ENCODE measurements around the gene CELF1.
A peak's percentile ranks its signal among the peaks of the same experiment; 100 is the strongest.

The CELF1 gene

DNA sequence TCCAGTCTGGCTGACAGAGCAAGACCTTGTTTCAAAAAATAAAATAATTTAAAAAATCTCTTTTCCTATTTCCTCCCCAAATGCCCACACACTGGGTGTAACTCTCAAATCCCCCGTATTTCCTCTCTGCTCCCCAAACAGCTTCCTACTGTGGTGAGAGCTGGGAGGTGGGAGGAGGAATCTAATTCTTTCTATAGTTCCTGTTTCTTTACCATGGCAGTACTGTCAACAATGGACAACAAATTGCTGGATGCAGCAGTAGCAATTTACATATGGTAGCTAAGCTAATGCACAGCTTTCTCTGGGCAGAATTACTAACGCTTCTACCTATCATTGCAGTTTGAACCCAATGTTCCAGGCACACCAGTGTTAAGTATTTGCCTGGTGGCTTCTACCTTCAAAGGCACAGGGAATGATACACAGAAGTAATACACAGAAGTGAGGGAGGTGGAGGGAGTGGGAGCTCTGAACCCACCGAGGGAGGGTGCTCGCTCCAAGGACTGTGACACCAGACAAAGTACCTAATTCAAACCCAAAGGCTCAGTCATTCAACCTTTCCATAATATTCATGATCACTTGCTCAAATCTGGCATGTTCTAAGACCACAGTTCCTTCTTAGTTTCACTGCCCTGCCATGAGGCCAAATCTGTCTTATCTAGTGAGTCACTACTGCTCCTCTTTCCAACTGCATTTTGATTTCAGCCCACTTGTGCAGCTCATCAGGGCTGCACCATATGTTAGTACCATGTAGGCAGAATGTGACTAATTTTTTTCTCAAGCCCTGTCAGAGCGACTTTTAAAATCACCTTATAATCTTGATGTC, 37.9 kb downstream of the CELF1 start:
- DNase-seq = no peak
- H3K36me3 ChIP-seq (ENCODE audit: control insufficient read depth, insufficient read depth, low read length) = no peaks in the 10 kb centered on the region
- H3K9me3 ChIP-seq (ENCODE audit: control insufficient read depth, low read length) = no peaks in the 10 kb centered on the region
- H3K27ac ChIP-seq (ENCODE audit: insufficient read depth, low read length, poor library complexity, severe bottlenecking) = no peak overlapping the region
- no peak overlapping the region for H3K4me3 ChIP-seq (ENCODE audit: insufficient read depth, low read depth, low read length, poor library complexity, severe bottlenecking)
- H3K27me3 ChIP-seq (replicated peaks; ENCODE audit: control insufficient read depth, insufficient read depth, low read length, poor library complexity, severe bottlenecking) = no peaks in the 10 kb centered on the region
- peaks cover 45% of the 10 kb centered on the region for H3K4me1 ChIP-seq (ENCODE audit: control insufficient read depth, insufficient read depth, low read length, poor library complexity, severe bottlenecking)

DNA sequence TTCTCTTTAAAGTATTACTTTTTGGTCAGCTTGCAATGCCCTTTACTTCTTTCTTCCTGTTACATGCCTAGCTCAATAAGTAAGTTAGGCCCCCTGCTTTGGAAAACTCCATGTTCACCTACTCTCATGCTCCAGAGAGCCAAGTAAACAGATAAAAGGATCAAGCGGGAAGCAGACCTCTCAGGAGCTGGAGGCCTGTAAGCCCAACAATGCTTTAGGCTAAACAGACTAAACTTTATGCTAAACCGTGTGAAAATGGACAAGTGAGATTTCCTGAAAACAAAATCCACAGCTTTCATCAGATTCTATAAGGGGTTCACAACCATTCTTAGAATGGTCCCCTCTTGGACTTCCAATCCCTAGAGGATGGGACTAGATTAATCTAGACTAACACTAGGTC, 40.2 kb downstream of the CELF1 start:
- Histone ChIP-seq H3K36me3 (ENCODE audit: control insufficient read depth, insufficient read depth, low read length) (no peaks in the 10 kb centered on the region), H3K4me3 (ENCODE audit: insufficient read depth, low read depth, low read length, poor library complexity, severe bottlenecking) (no peak overlapping the region), H3K9me3 (ENCODE audit: control insufficient read depth, low read length) (no peaks in the 10 kb centered on the region), H3K27ac (ENCODE audit: insufficient read depth, low read length, poor library complexity, severe bottlenecking) (no peak overlapping the region), H3K4me1 (ENCODE audit: control insufficient read depth, insufficient read depth, low read length, poor library complexity, severe bottlenecking) (peaks cover 49% of the 10 kb centered on the region), H3K27me3 (replicated peaks; ENCODE audit: control insufficient read depth, insufficient read depth, low read length, poor library complexity, severe bottlenecking) (no peaks in the 10 kb centered on the region)
- DNase-seq = no peak

DNA sequence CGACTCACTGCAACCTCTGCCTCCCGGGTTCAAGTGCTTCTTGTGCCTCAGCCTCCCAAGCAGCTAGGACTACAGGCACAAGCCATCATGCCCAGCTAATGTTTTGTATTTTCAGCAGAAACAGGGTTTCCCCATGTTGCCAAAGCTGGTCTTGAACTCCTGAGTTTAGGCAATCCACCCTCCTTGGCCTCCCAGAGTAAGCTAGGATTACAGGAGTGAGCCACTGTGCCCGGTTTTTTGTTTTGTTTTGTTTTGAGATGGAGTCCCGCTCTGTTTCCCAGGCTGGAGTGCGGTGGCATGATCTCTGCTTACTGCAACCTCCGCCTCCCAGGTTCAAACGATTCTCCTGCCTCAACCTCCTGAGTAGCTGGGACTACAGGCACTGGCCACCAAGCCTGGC, 41.0 kb downstream of the CELF1 start:
- Histone ChIP-seq H3K36me3 (ENCODE audit: control insufficient read depth, insufficient read depth, low read length) (no peaks in the 10 kb centered on the region), H3K27me3 (replicated peaks; ENCODE audit: control insufficient read depth, insufficient read depth, low read length, poor library complexity, severe bottlenecking) (no peaks in the 10 kb centered on the region), H3K27ac (ENCODE audit: insufficient read depth, low read length, poor library complexity, severe bottlenecking) (no peak overlapping the region), H3K4me3 (ENCODE audit: insufficient read depth, low read depth, low read length, poor library complexity, severe bottlenecking) (no peak overlapping the region), H3K4me1 (ENCODE audit: control insufficient read depth, insufficient read depth, low read length, poor library complexity, severe bottlenecking) (peaks cover 54% of the 10 kb centered on the region), H3K9me3 (ENCODE audit: control insufficient read depth, low read length) (no peaks in the 10 kb centered on the region)
- no peak for DNase-seq

DNA sequence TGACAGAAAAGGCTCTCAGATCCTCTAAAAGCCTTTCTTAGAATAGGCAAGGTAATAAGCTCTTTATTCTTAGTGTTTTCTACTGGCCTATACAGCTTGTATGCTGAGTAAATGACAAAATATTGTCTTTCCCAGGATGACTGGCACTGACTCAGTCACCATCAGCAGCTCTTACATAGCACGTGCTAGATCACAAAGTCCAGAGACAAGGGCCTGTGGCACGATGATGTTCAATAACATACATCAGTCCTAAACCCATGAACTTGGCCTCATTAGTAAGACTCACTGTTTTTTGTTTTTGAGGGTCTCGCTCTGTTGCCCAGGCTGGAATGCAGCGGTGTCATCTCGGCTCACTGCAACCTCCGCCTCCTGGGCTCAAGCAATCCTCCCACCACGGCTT, 42.7 kb downstream of the CELF1 start:
- H3K4me1 ChIP-seq (ENCODE audit: control insufficient read depth, insufficient read depth, low read length, poor library complexity, severe bottlenecking) = peaks cover 38% of the 10 kb centered on the region
- no peaks in the 10 kb centered on the region for H3K36me3 ChIP-seq (ENCODE audit: control insufficient read depth, insufficient read depth, low read length)
- H3K27me3 ChIP-seq (replicated peaks; ENCODE audit: control insufficient read depth, insufficient read depth, low read length, poor library complexity, severe bottlenecking) = no peaks in the 10 kb centered on the region
- no peak overlapping the region for H3K27ac ChIP-seq (ENCODE audit: insufficient read depth, low read length, poor library complexity, severe bottlenecking)
- H3K4me3 ChIP-seq (ENCODE audit: insufficient read depth, low read depth, low read length, poor library complexity, severe bottlenecking) = no peak overlapping the region
- no peak for DNase-seq
- H3K9me3 ChIP-seq (ENCODE audit: control insufficient read depth, low read length) = no peaks in the 10 kb centered on the region

DNA sequence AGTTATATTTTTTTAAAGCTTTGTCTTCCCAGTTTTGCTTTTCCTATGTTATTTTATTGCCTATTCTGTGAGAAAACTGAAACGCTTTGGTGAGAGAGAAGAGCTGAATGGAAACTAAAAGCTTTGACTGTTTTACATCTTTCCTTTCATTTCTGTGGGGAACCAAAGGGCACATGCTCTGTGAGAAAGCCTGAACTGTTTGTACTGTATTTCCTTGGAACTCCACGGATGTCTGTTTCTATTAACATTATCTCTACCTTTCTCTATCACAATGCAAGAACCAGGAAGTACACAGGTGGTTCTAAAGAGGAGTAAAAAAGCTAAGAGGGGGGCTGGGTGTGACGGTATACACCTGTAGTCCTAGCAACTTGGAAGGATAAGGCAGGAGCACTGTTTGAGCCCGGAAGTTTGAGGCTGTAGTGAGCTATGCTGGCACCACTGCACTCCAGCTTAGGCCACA, 43.8 kb downstream of the CELF1 start:
- Histone ChIP-seq H3K4me3 (ENCODE audit: insufficient read depth, low read depth, low read length, poor library complexity, severe bottlenecking) (no peak overlapping the region), H3K36me3 (ENCODE audit: control insufficient read depth, insufficient read depth, low read length) (no peaks in the 10 kb centered on the region), H3K27ac (ENCODE audit: insufficient read depth, low read length, poor library complexity, severe bottlenecking) (peak overlapping the region; percentile 34), H3K27me3 (replicated peaks; ENCODE audit: control insufficient read depth, insufficient read depth, low read length, poor library complexity, severe bottlenecking) (no peaks in the 10 kb centered on the region), H3K9me3 (ENCODE audit: control insufficient read depth, low read length) (no peaks in the 10 kb centered on the region), H3K4me1 (ENCODE audit: control insufficient read depth, insufficient read depth, low read length, poor library complexity, severe bottlenecking) (peaks cover 27% of the 10 kb centered on the region)
- no peak for DNase-seq

DNA sequence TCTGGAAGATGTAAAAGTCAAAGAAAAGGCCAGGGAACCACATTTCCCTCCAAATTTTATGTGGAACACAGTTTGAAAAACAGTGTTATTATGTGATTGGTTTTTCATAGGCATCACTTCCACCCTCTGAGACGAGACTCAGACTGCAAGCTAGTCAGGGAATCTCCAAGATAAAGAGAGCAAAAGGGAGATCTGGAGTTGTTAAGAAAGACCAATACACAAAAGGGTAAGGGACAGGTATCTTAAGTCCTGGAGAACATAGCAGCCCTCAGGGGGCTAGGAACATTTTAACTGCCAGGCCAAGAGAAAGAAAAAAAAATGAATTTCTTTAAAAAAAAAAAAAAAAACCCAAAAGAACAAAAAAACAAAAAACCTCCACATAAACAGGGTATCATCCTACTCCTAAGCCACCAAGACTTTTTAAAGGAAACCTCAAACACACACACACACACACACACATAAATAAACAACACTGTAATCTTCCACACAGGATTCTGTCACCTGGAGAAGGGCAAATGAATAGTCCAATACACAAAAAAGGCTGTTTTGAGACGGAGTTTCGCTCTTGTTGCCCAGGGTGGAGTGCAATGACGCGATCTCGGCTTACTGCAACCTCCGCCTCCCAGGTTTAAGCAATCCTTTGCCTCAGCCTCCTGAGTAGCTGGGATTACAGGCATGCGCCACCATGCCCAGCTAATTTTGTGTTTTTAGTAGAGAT, 44.5 kb downstream of the CELF1 start:
- H3K4me3 ChIP-seq (ENCODE audit: insufficient read depth, low read depth, low read length, poor library complexity, severe bottlenecking) = no peak overlapping the region
- no peaks in the 10 kb centered on the region for H3K36me3 ChIP-seq (ENCODE audit: control insufficient read depth, insufficient read depth, low read length)
- peaks cover 27% of the 10 kb centered on the region for H3K4me1 ChIP-seq (ENCODE audit: control insufficient read depth, insufficient read depth, low read length, poor library complexity, severe bottlenecking)
- H3K27ac ChIP-seq (ENCODE audit: insufficient read depth, low read length, poor library complexity, severe bottlenecking) = no peak overlapping the region
- H3K27me3 ChIP-seq (replicated peaks; ENCODE audit: control insufficient read depth, insufficient read depth, low read length, poor library complexity, severe bottlenecking) = no peaks in the 10 kb centered on the region
- H3K9me3 ChIP-seq (ENCODE audit: control insufficient read depth, low read length) = no peaks in the 10 kb centered on the region
- DNase-seq = no peak

DNA sequence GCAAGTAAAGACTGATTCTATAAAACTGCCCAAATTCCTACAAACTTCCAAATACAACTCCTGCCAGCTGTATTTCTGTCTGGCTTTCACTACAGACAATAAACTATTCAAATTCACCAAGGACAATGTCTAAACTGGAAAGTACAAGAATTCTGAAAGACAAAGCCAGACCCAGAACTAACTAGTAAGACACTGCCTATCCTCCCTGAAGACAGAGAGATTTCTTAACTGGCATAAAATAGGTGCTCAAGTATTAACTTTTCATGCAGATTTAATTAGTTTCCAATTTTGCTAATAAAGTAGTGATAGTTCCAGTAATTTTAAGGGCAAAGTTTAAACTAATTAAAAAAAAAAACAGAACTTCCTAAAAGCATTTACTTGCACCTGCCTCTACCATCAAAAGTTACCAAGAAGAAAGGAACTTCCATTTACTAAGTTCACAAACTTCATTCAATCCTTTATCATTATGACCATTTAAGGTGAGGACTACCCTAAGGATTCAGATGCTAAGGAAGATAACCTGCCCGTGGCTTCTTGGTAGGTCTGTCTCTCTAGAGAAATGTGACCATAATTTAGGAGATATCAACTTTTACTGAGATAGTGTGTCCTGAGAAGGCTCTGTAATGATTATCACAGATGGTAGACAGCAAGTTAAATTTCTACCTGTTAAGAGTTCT, 45.2 kb downstream of the CELF1 start:
- Histone ChIP-seq H3K9me3 (ENCODE audit: control insufficient read depth, low read length) (no peaks in the 10 kb centered on the region), H3K27me3 (replicated peaks; ENCODE audit: control insufficient read depth, insufficient read depth, low read length, poor library complexity, severe bottlenecking) (no peaks in the 10 kb centered on the region), H3K4me1 (ENCODE audit: control insufficient read depth, insufficient read depth, low read length, poor library complexity, severe bottlenecking) (peaks cover 27% of the 10 kb centered on the region), H3K4me3 (ENCODE audit: insufficient read depth, low read depth, low read length, poor library complexity, severe bottlenecking) (no peak overlapping the region), H3K36me3 (ENCODE audit: control insufficient read depth, insufficient read depth, low read length) (no peaks in the 10 kb centered on the region), H3K27ac (ENCODE audit: insufficient read depth, low read length, poor library complexity, severe bottlenecking) (peak overlapping the region; percentile 22)
- no peak for DNase-seq

DNA sequence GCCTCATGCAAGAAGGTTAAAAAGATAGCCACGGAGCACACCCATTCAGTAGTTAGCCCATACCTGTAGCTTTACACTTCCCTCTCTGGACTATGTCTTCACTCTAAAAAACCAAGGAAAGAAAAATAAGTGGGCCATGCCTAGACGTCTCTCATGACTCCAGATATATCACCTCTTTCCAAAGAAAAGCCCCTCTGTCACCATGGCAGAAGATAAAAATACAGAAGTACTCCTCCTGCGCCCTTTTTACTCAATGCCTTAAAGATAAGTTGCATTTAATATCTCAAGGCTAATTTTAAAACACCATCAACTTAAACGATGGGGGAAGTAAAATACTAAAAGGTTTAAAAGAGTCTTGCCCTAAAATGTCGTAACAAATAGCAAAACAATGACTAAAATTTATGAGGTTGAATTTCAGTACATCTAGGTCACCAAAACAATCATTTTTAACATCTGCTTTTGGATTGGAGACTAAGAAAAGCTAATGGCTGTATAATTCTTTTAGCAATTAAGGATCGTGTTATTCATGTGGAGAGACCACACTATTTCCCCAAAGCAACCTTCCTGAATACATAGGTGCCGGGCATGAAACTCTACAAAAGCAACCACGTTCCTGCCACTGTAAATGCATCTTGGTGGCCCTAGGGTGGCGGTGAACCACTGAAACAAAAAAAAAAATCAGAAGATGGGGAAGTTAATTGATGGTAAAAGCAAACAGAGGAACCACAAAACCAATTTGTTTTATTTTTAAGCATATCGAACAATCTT, 46.0 kb downstream of the CELF1 start:
- Histone ChIP-seq H3K9me3 (ENCODE audit: control insufficient read depth, low read length) (no peaks in the 10 kb centered on the region), H3K27ac (ENCODE audit: insufficient read depth, low read length, poor library complexity, severe bottlenecking) (no peak overlapping the region), H3K27me3 (replicated peaks; ENCODE audit: control insufficient read depth, insufficient read depth, low read length, poor library complexity, severe bottlenecking) (no peaks in the 10 kb centered on the region), H3K4me1 (ENCODE audit: control insufficient read depth, insufficient read depth, low read length, poor library complexity, severe bottlenecking) (peaks cover 27% of the 10 kb centered on the region), H3K36me3 (ENCODE audit: control insufficient read depth, insufficient read depth, low read length) (no peaks in the 10 kb centered on the region), H3K4me3 (ENCODE audit: insufficient read depth, low read depth, low read length, poor library complexity, severe bottlenecking) (no peak overlapping the region)
- DNase-seq = no peak

DNA sequence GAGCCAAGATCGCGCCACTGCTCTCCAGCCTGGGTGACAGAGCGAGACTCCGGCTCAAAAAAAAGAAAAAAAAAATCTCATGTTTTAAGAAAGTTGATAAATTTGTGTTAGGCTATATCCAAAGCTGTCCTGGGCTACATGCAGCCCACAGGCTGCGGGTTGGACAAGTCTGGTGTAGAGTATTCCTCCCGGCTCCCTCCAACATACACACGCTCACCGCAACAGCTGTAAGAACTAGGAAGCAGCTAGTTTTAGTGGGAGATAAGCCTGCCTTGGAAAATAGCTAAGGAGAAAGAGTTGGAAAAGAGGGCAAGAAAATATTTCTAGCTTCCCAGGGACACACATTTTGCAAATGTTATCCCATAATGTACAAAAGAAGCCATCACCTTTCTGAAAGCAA, 46.6 kb downstream of the CELF1 start:
- H3K27ac ChIP-seq (ENCODE audit: insufficient read depth, low read length, poor library complexity, severe bottlenecking) = no peak overlapping the region
- peaks cover 22% of the 10 kb centered on the region for H3K4me1 ChIP-seq (ENCODE audit: control insufficient read depth, insufficient read depth, low read length, poor library complexity, severe bottlenecking)
- no peak for DNase-seq
- H3K36me3 ChIP-seq (ENCODE audit: control insufficient read depth, insufficient read depth, low read length) = peaks cover 3% of the 10 kb centered on the region
- no peaks in the 10 kb centered on the region for H3K27me3 ChIP-seq (replicated peaks; ENCODE audit: control insufficient read depth, insufficient read depth, low read length, poor library complexity, severe bottlenecking)
- no peaks in the 10 kb centered on the region for H3K9me3 ChIP-seq (ENCODE audit: control insufficient read depth, low read length)
- H3K4me3 ChIP-seq (ENCODE audit: insufficient read depth, low read depth, low read length, poor library complexity, severe bottlenecking) = no peak overlapping the region
